ENCODE data around the gene TSSK3.

- TF ChIP-seq, protein P1, sequence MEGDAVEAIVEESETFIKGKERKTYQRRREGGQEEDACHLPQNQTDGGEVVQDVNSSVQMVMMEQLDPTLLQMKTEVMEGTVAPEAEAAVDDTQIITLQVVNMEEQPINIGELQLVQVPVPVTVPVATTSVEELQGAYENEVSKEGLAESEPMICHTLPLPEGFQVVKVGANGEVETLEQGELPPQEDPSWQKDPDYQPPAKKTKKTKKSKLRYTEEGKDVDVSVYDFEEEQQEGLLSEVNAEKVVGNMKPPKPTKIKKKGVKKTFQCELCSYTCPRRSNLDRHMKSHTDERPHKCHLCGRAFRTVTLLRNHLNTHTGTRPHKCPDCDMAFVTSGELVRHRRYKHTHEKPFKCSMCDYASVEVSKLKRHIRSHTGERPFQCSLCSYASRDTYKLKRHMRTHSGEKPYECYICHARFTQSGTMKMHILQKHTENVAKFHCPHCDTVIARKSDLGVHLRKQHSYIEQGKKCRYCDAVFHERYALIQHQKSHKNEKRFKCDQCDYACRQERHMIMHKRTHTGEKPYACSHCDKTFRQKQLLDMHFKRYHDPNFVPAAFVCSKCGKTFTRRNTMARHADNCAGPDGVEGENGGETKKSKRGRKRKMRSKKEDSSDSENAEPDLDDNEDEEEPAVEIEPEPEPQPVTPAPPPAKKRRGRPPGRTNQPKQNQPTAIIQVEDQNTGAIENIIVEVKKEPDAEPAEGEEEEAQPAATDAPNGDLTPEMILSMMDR (IDR thresholded peaks at IDR 0.05): peak; percentile 79
- TF ChIP-seq USF1 (CRISPR knock-in tag; IDR thresholded peaks at IDR 0.05) (no peak), ZSCAN18 (CRISPR knock-in tag; IDR thresholded peaks at IDR 0.05) (no peak), CREB1 (CRISPR knock-in tag; IDR thresholded peaks at IDR 0.05) (peak; percentile 82)
These were observed 11.4 kb upstream of the TSSK3 start for GRCh38 chr1:32350785-32351398.
